IMR-90 (cell line): ENCODE data around the gene RAB18. TPM values are rescaled to one million over a fixed set of nuclear protein-coding genes. Genes with fewer than 3 reads are reported as not detected.

Experiments
- ATAC-seq: fragments of 200-7000 bp; cut with Tn5 transposase; 2 replicates; pipeline ENCODE4 v1.9.1; 2020; ENCODE audit warnings: low read depth, mild to moderate bottlenecking, moderate library complexity
- BruUV-seq: library from RNA; stranded (reverse); fragments of 400-500 nt; replicated peaks from 2 replicates; lab custom pipeline; 2021; lab: Mats Ljungman, UMichigan
- CTCF ChIA-PET: fragments of 300-600 bp; formaldehyde crosslinking; extraction: SDS; loops from one replicate; lab custom pipeline; 2021; ENCODE audit warnings: antibody characterized with exemption; lab: Yijun Ruan, JAX
- POLR2A ChIA-PET: fragments of 300-600 bp; sonication (Branson Sonifier 250); formaldehyde crosslinking; loops from one replicate; lab custom pipeline; 2022; ENCODE audit warnings: antibody characterized with exemption; ENCODE audit not compliant: unreplicated experiment; lab: Charles Lee
- DNase-seq: peaks from one replicate; pipeline ENCODE4 v3.0.0; 2013
- H2AFZ ChIP-seq: replicated peaks from 2 replicates; pipeline ENCODE3; 2013; ENCODE audit warnings: low read length, mild to moderate bottlenecking; ENCODE audit not compliant: poor library complexity
- H2AK5ac ChIP-seq: 2 replicates; pipeline ENCODE4 v1.6.1; 2013; ENCODE audit warnings: low read depth, low read length, inconsistent platforms
- H2AK9ac ChIP-seq: replicated peaks from 2 replicates; pipeline ENCODE3; 2013; ENCODE audit warnings: mild to moderate bottlenecking, low read depth, low read length, moderate library complexity; ENCODE audit not compliant: poor library complexity
- H2BK120ac ChIP-seq: 2 replicates; pipeline ENCODE4 v1.6.1; 2013; ENCODE audit warnings: low read depth, low read length, inconsistent platforms
- H2BK15ac ChIP-seq: 3 replicates; pipeline ENCODE4 v1.6.1; 2013; ENCODE audit warnings: low read depth, low read length, inconsistent platforms
- H2BK20ac ChIP-seq: 2 replicates; pipeline ENCODE4 v1.6.1; 2013; ENCODE audit warnings: low read depth, mild to moderate bottlenecking, inconsistent platforms, low read length, moderate library complexity
- H2BK5ac ChIP-seq: 2 replicates; pipeline ENCODE4 v1.6.1; 2013; ENCODE audit warnings: mild to moderate bottlenecking, low read depth, low read length, inconsistent platforms; ENCODE audit not compliant: poor library complexity, severe bottlenecking
- H3K14ac ChIP-seq: replicated peaks from 2 replicates; pipeline ENCODE4 v1.6.1; 2013; ENCODE audit warnings: low read depth, low read length, inconsistent platforms
- H3K18ac ChIP-seq: 2 replicates; pipeline ENCODE4 v1.6.1; 2013; ENCODE audit warnings: low read depth, low read length, control low read depth
- H3K23ac ChIP-seq: 2 replicates; pipeline ENCODE4 v1.6.1; 2013; ENCODE audit warnings: low read depth, low read length, inconsistent platforms
- H3K27ac ChIP-seq: 2 replicates; pipeline ENCODE4 v1.5.1; 2013; ENCODE audit warnings: mild to moderate bottlenecking, control low read depth, low read length; ENCODE audit not compliant: insufficient read depth
- H3K27me3 ChIP-seq: 2 replicates; pipeline ENCODE4 v1.6.1; 2013; ENCODE audit warnings: low read length; ENCODE audit not compliant: control insufficient read depth, insufficient read depth
- H3K36me3 ChIP-seq: 2 replicates; pipeline ENCODE4 v1.6.1; 2013; ENCODE audit warnings: low read length, mixed read lengths; ENCODE audit not compliant: control insufficient read depth, insufficient read depth
- H3K4ac ChIP-seq: 2 replicates; pipeline ENCODE4 v1.6.1; 2013; ENCODE audit warnings: low read depth, low read length, inconsistent platforms
- H3K4me1 ChIP-seq: 2 replicates; pipeline ENCODE4 v1.6.1; 2013; ENCODE audit warnings: low read length, mixed read lengths; ENCODE audit not compliant: control insufficient read depth, insufficient read depth
- H3K4me2 ChIP-seq: 2 replicates; pipeline ENCODE4 v1.6.1; 2013; ENCODE audit warnings: low read depth, mild to moderate bottlenecking, control low read depth, low read length, moderate library complexity
- H3K4me3 ChIP-seq: 2 replicates; pipeline ENCODE4 v1.5.1; 2013; ENCODE audit warnings: low read depth, mild to moderate bottlenecking, control low read depth, low read length, moderate library complexity; ENCODE audit not compliant: insufficient read depth
- H3K56ac ChIP-seq: 2 replicates; pipeline ENCODE4 v1.6.1; 2013; ENCODE audit warnings: low read length, inconsistent platforms; ENCODE audit not compliant: insufficient read depth; ENCODE audit errors: extremely low read depth
- H3K79me1 ChIP-seq, 2 experiments: 2 replicates each; pipeline ENCODE4 v1.6.1; 2013; ENCODE audit warnings: low read length in 2 of 2, inconsistent platforms in 1 of 2, low read depth in 1 of 2
- H3K9ac ChIP-seq: 2 replicates; pipeline ENCODE4 v1.6.1; 2013; ENCODE audit warnings: low read depth, low read length, control low read depth
- H3K9me1 ChIP-seq: 2 replicates; pipeline ENCODE4 v1.6.1; 2013; ENCODE audit warnings: low read length, inconsistent platforms; ENCODE audit not compliant: insufficient read depth
- H3K9me3 ChIP-seq: 2 replicates; pipeline ENCODE4 v1.6.1; 2013; ENCODE audit warnings: low read length; ENCODE audit not compliant: control insufficient read depth, insufficient read depth
- H4K20me1 ChIP-seq: 2 replicates; pipeline ENCODE4 v1.6.1; 2013; ENCODE audit warnings: low read length, inconsistent platforms; ENCODE audit not compliant: insufficient read depth
- H4K5ac ChIP-seq: 2 replicates; pipeline ENCODE4 v1.6.1; 2013; ENCODE audit warnings: mild to moderate bottlenecking, low read depth, low read length, control low read depth
- H4K8ac ChIP-seq, 2 experiments: 2 replicates each; pipeline ENCODE4 v1.6.1; 2013; ENCODE audit warnings: low read depth in 2 of 2, low read length in 2 of 2, control low read depth in 1 of 2, inconsistent platforms in 1 of 2
- H4K91ac ChIP-seq: 2 replicates; pipeline ENCODE4 v1.6.1; 2013; ENCODE audit warnings: low read depth, low read length, inconsistent platforms; ENCODE audit not compliant: insufficient read depth
- BHLHE40 ChIP-seq: fragments of 150-350 bp; IDR thresholded peaks from 2 replicates; pipeline ENCODE4 v1.6.1; 2016; ENCODE audit warnings: mild to moderate bottlenecking, low read depth, low read length
- CEBPB ChIP-seq: IDR thresholded peaks from 2 replicates; pipeline ENCODE4 v1.6.1; 2012; ENCODE audit warnings: low read depth, low read length, improper control_type of control experiment
- CHD1 ChIP-seq: IDR thresholded peaks from 2 replicates; pipeline ENCODE4 v1.6.1; 2012; ENCODE audit warnings: low read depth, low read length, improper control_type of control experiment
- ELK1 ChIP-seq: fragments of 150-350 bp; IDR thresholded peaks from 2 replicates; pipeline ENCODE4 v1.6.1; 2016; ENCODE audit warnings: low read depth, mild to moderate bottlenecking, low read length, moderate library complexity, borderline replicate concordance
- MAZ ChIP-seq: IDR thresholded peaks from 2 replicates; pipeline ENCODE4 v1.6.1; 2012; ENCODE audit warnings: low read depth, mild to moderate bottlenecking, low read length, improper control_type of control experiment, moderate library complexity, borderline replicate concordance
- MXI1 ChIP-seq: IDR thresholded peaks from 2 replicates; pipeline ENCODE4 v1.6.1; 2012; ENCODE audit warnings: low read depth, mild to moderate bottlenecking, low read length, moderate library complexity, borderline replicate concordance
- NFE2L2 ChIP-seq: fragments of 150-350 bp; IDR thresholded peaks from 2 replicates; pipeline ENCODE4 v1.6.1; 2016; ENCODE audit warnings: low read depth, mild to moderate bottlenecking, low read length
- POLR2A ChIP-seq: IDR thresholded peaks from 2 replicates; pipeline ENCODE4 v1.6.1; 2012; ENCODE audit warnings: mild to moderate bottlenecking, low read depth, low read length
- RAD21 ChIP-seq: IDR thresholded peaks from 2 replicates; pipeline ENCODE4 v1.6.1; 2012; ENCODE audit warnings: low read length, improper control_type of control experiment
- RCOR1 ChIP-seq: IDR thresholded peaks from 2 replicates; pipeline ENCODE4 v1.6.1; 2012; ENCODE audit warnings: mild to moderate bottlenecking, low read length, improper control_type of control experiment; ENCODE audit not compliant: insufficient replicate concordance
- SMC3 ChIP-seq: fragments of 150-350 bp; IDR thresholded peaks from 2 replicates; pipeline ENCODE4 v1.6.1; 2016; ENCODE audit warnings: low read depth, mild to moderate bottlenecking, antibody characterized with exemption, low read length, moderate library complexity
- WGBS, 2 experiments: methylation state at CpG; one replicate each; pipeline versions ENCODE4 v1.1.5 to v1.1.7; 2013; ENCODE audit warnings: missing lambda C conversion rate in 2 of 2; ENCODE audit not compliant: insufficient read length in 1 of 2; ENCODE audit errors: extremely low coverage in 2 of 2; 5-methylcytosine and 5-hydroxymethylcytosine counted together
- dilution Hi-C: fragments of 300-500 bp; cut with HindIII; formaldehyde crosslinking; loops from one replicate; pipeline ENCODE4 v1.14.3; 2018; ENCODE audit warnings: low sequenced_read_pairs; ENCODE audit not compliant: unreplicated experiment
- in situ Hi-C: fragments of 300-500 bp; cut with MboI; formaldehyde crosslinking; loops from 3 replicates; pipeline ENCODE4 v1.14.3; 2019; ENCODE audit warnings: low sequenced_read_pairs, inconsistent platforms, mixed read lengths
- intact Hi-C: fragments of 100-400 bp; cut with micrococcal nuclease; formaldehyde crosslinking; loops from 2 replicates; pipeline ENCODE4 v1.10.0; 2022
- polyA plus RNA-seq, 3 experiments: library from polyadenylated mRNA; depleted of rRNA; stranded (reverse); fragments of >200 nt; gene quantifications; 2 replicates each; pipeline ENCODE4 v1.2.3, GENCODE V29; 2012; ENCODE audit warnings: low replicate concordance in 1 of 3
- total RNA-seq: library from RNA; depleted of rRNA; stranded (reverse); fragments of >200 nt; gene quantifications from 2 replicates; pipeline ENCODE4 v1.2.3, GENCODE V29; 2012
- TF ChIP-seq, protein P1 (sequence below): conservative IDR thresholded peaks from 2 replicates; pipeline ENCODE4 v1.5.1; 2012; ENCODE audit warnings: mild to moderate bottlenecking, low read depth, low read length, improper control_type of control experiment

The RAB18 gene
- total and polyA plus RNA-seq, 2 of the 4 experiments (the other 2 are of a cell fraction), result 17.6 to 38.8 TPM

- Histone ChIP-seq H3K4me2 (no peak overlapping the region), H2BK20ac (no peak overlapping the region), H4K5ac (no peak overlapping the region), H3K36me3 (peaks cover 8% of the 10 kb centered on the region), H2BK120ac (no peak overlapping the region), H3K27me3 (no peaks in the 10 kb centered on the region), H3K9me3 (no peaks in the 10 kb centered on the region), H3K14ac (no peak overlapping the region), H3K56ac (no peak overlapping the region), H3K4ac (no peak overlapping the region), H3K9ac (no peak overlapping the region), H3K18ac (no peak overlapping the region), H2BK5ac (no peak overlapping the region), H3K4me1 (peaks cover 3% of the 10 kb centered on the region), H3K27ac (no peak overlapping the region), H3K9me1 (peaks cover 6% of the 10 kb centered on the region; the same call in 1 of the 2 replicates), H4K20me1 (peaks cover 43% of the 10 kb centered on the region), H3K23ac (no peak overlapping the region), H2BK15ac (no peak overlapping the region), H2AFZ (no peak overlapping the region), H3K4me3 (no peak overlapping the region), H2AK5ac (no peak overlapping the region), H4K91ac (no peak overlapping the region), H3K79me1 (peaks cover 12 to 39% of the 10 kb centered on the region in 2 experiments), H2AK9ac (no peak overlapping the region), H4K8ac (no peak overlapping the region)
- DNase-seq (no peak), ATAC-seq (no peak)
- WGBS, 2 experiments, result 100% methylated on average over 1 of the region's 2 CpGs; no CpG with 5 or more reads in 1 of the 2 experiments
- TF ChIP-seq RCOR1 (no peak), NFE2L2 (no peak), RAD21 (no peak), ELK1 (no peak), POLR2A (no peak), CHD1 (no peak), SMC3 (no peak), CEBPB (no peak), MAZ (no peak), BHLHE40 (no peak), MXI1 (no peak)
- TF ChIP-seq, protein P1, sequence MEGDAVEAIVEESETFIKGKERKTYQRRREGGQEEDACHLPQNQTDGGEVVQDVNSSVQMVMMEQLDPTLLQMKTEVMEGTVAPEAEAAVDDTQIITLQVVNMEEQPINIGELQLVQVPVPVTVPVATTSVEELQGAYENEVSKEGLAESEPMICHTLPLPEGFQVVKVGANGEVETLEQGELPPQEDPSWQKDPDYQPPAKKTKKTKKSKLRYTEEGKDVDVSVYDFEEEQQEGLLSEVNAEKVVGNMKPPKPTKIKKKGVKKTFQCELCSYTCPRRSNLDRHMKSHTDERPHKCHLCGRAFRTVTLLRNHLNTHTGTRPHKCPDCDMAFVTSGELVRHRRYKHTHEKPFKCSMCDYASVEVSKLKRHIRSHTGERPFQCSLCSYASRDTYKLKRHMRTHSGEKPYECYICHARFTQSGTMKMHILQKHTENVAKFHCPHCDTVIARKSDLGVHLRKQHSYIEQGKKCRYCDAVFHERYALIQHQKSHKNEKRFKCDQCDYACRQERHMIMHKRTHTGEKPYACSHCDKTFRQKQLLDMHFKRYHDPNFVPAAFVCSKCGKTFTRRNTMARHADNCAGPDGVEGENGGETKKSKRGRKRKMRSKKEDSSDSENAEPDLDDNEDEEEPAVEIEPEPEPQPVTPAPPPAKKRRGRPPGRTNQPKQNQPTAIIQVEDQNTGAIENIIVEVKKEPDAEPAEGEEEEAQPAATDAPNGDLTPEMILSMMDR, result no peak
- CTCF ChIA-PET, result no interaction called here
- POLR2A ChIA-PET, result no interaction called here
- intact Hi-C loops, result no loop called here
- BruUV-seq, result no TSS peak
- in situ Hi-C loops, result no loop called here
- dilution Hi-C loops, result no loop called here
Measured at GRCh38 chr10:27518261-27518660, 14.2 kb downstream of the RAB18 start.
